HUES64 (cell line): ENCODE results near the gene ZFP92.

ENCODE experiments used
- H3K27ac ChIP-seq: 2 replicates; pipeline ENCODE4 v1.7.0; 2013; ENCODE audit warnings: low read depth, low read length, inconsistent platforms
- H3K27me3 ChIP-seq: 2 replicates; pipeline ENCODE4 v1.6.1; 2013; ENCODE audit warnings: mild to moderate bottlenecking, low read length; ENCODE audit not compliant: insufficient read depth
- H3K36me3 ChIP-seq: 2 replicates; pipeline ENCODE4 v1.6.1; 2013; ENCODE audit warnings: mild to moderate bottlenecking, low read length; ENCODE audit not compliant: insufficient read depth
- H3K4me1 ChIP-seq: 2 replicates; pipeline ENCODE4 v1.6.1; 2013; ENCODE audit warnings: mild to moderate bottlenecking, low read length, moderate library complexity; ENCODE audit not compliant: insufficient read depth
- H3K4me3 ChIP-seq: 2 replicates; pipeline ENCODE4 v1.5.1; 2013; ENCODE audit warnings: mild to moderate bottlenecking, low read length, moderate library complexity
- H3K9ac ChIP-seq: 2 replicates; pipeline ENCODE4 v1.6.1; 2013; ENCODE audit warnings: mild to moderate bottlenecking, low read depth, low read length
- H3K9me3 ChIP-seq: 2 replicates; pipeline ENCODE4 v1.6.1; 2013; ENCODE audit warnings: low read depth, low read length; ENCODE audit not compliant: insufficient read depth
- WGBS: fragments of 150-250, 120-280 bp; methylation state at CpG from one replicate; pipeline ENCODE4 v1.1.7; 2013; ENCODE audit warnings: missing lambda C conversion rate; 5-methylcytosine and 5-hydroxymethylcytosine counted together

Gene ZFP92

GRCh38 chrX:153459986-153460385, 48.7 kb downstream of the ZFP92 start:
- no peak overlapping the region for H3K9ac ChIP-seq
- H3K27me3 ChIP-seq: no peaks in the 10 kb centered on the region
- 92% methylated on average over 4 of the region's 4 CpGs for WGBS
- H3K27ac ChIP-seq: no peak overlapping the region
- no peak overlapping the region for H3K4me3 ChIP-seq
- peaks cover 13% of the 10 kb centered on the region for H3K36me3 ChIP-seq
- H3K9me3 ChIP-seq: no peaks in the 10 kb centered on the region
- H3K4me1 ChIP-seq: no peaks in the 10 kb centered on the region

DNA sequence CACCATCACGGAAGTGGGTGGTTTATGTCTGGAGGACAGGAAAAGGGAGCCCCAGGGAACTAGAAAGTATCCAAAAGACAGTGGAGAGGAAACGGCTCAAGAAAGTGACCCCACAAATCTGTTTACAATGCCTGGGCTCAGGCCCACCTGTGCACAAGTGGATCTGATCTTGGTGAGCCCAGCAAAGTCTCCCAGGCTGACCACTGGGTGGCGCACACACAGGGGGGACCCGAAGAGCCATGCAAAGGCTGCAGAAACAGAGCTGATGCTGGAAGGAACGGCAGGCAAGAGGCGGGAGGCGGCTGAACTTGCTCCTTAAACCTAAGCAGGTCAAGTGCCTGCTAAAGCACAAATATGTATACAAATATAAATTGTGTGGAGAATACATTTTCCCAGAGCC, 49.6 kb downstream of the ZFP92 start:
- H3K9ac ChIP-seq: no peak overlapping the region
- H3K36me3 ChIP-seq: peaks cover 13% of the 10 kb centered on the region
- H3K9me3 ChIP-seq: no peaks in the 10 kb centered on the region
- H3K4me1 ChIP-seq: no peaks in the 10 kb centered on the region
- no peaks in the 10 kb centered on the region for H3K27me3 ChIP-seq
- H3K4me3 ChIP-seq: no peak overlapping the region
- H3K27ac ChIP-seq: no peak overlapping the region
- 47% methylated on average over 5 of the region's 7 CpGs for WGBS
